Myocyte (in vitro differentiated cells): ENCODE measurements around the gene PLXNC1. TPM values are rescaled to one million over a fixed set of nuclear protein-coding genes. Genes with fewer than 3 reads are reported as not detected.

Experiments used
- DNase-seq: peaks from one replicate; pipeline ENCODE4 v3.0.0-alpha.2; 2012; ENCODE audit warnings: low read depth
- total RNA-seq: library from RNA; depleted of rRNA; stranded (reverse); fragments of >200 nt; gene quantifications from 2 replicates; pipeline ENCODE4 v1.2.3, GENCODE V29; 2014

Gene PLXNC1
- total RNA-seq, 1 donor from 2014 or later = 0.37 TPM

GRCh38 chr12:94202245-94203180 lies 54.1 kb downstream of the PLXNC1 start:
- no peak for DNase-seq

GRCh38 chr12:94203181-94203546 lies 54.8 kb downstream of the PLXNC1 start:
- no peak for DNase-seq

- DNase-seq = no peak
These were observed 55.4 kb downstream of the PLXNC1 start for GRCh38 chr12:94203796-94204195.

GRCh38 chr12:94204499-94205247 lies 56.3 kb downstream of the PLXNC1 start:
- no peak for DNase-seq

GRCh38 chr12:94205822-94206221 lies 57.4 kb downstream of the PLXNC1 start:
- DNase-seq = no peak

- no peak for DNase-seq
These were observed 58.5 kb downstream of the PLXNC1 start for GRCh38 chr12:94206886-94207285.

GRCh38 chr12:94207467-94207848 lies 59.1 kb downstream of the PLXNC1 start:
- DNase-seq = no peak

- DNase-seq = no peak
These were observed 59.7 kb downstream of the PLXNC1 start for GRCh38 chr12:94207849-94208621.

GRCh38 chr12:94208622-94208966 lies 60.2 kb downstream of the PLXNC1 start:
- no peak for DNase-seq

- DNase-seq = no peak
These were observed 60.9 kb downstream of the PLXNC1 start for GRCh38 chr12:94209240-94209639.

- no peak for DNase-seq
These were observed 62.6 kb downstream of the PLXNC1 start for GRCh38 chr12:94211021-94211420.

GRCh38 chr12:94218233-94218632 lies 69.9 kb downstream of the PLXNC1 start:
- no peak for DNase-seq

- no peak for DNase-seq
These were observed 71.4 kb downstream of the PLXNC1 start for GRCh38 chr12:94219622-94220302.

- no peak for DNase-seq
These were observed 72.4 kb downstream of the PLXNC1 start for GRCh38 chr12:94220804-94221203.

GRCh38 chr12:94222351-94223084 lies 74.1 kb downstream of the PLXNC1 start:
- DNase-seq = no peak

GRCh38 chr12:94223842-94224241 lies 75.5 kb downstream of the PLXNC1 start:
- DNase-seq = no peak

- no peak for DNase-seq
These were observed 77.1 kb downstream of the PLXNC1 start for GRCh38 chr12:94225506-94225905.

- no peak for DNase-seq
These were observed 77.7 kb downstream of the PLXNC1 start for GRCh38 chr12:94225947-94226630.

- no peak for DNase-seq
These were observed 78.7 kb downstream of the PLXNC1 start for GRCh38 chr12:94227066-94227465.

GRCh38 chr12:94228488-94228907 lies 80.1 kb downstream of the PLXNC1 start:
- DNase-seq = no peak
